Measurements from ENCODE around the gene WDR46.

- TF ChIP-seq POLR2A (IDR thresholded peaks at IDR 0.05; ENCODE audit: low read length): peak; percentile 18
- no peak for TF ChIP-seq GATA1 (IDR thresholded peaks at IDR 0.05; ENCODE audit: low read depth, low read length)
Observed at GRCh38 chr6:33305052-33305451, 16.0 kb upstream of the WDR46 start.
